ENCODE results near the gene NOL4. TPM values are rescaled to one million over a fixed set of nuclear protein-coding genes. Genes with fewer than 3 reads are reported as not detected.

Gene NOL4
- total RNA-seq, 1 donor from 2014 or later, result not detected

DNA sequence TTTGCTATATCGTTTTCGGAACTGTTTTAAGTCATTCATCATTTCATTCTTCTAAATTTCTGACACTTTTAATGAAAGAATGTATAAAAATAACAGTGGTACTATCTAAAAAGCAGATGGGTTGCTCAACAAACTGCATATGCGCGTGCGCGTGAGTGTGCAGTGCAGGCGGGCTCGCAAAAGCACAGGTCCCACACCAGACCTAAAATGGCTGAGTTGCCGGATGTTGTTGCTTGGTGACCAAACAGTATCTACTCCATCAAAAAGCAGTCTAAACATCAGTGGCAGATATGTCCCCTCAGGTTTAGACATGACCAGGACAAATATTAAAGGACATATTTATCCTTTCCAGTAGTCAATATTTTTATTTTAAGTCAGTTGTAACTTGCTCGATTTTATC lies 5.1 kb downstream of the NOL4 start:
- no peak for DNase-seq (ENCODE audit: extremely low spot score in 2 of 2)
- Histone ChIP-seq H3K4me3 (no peak overlapping the region), H3K27me3 (peaks cover 5% of the 10 kb centered on the region), H3K4me1 (peaks cover 30% of the 10 kb centered on the region), H3K9me3 (no peaks in the 10 kb centered on the region), H3K27ac (no peak overlapping the region), H3K36me3 (no peaks in the 10 kb centered on the region)
- no peak for TF ChIP-seq POLR2A (IDR thresholded peaks at IDR 0.05)
- TF ChIP-seq, protein P1, sequence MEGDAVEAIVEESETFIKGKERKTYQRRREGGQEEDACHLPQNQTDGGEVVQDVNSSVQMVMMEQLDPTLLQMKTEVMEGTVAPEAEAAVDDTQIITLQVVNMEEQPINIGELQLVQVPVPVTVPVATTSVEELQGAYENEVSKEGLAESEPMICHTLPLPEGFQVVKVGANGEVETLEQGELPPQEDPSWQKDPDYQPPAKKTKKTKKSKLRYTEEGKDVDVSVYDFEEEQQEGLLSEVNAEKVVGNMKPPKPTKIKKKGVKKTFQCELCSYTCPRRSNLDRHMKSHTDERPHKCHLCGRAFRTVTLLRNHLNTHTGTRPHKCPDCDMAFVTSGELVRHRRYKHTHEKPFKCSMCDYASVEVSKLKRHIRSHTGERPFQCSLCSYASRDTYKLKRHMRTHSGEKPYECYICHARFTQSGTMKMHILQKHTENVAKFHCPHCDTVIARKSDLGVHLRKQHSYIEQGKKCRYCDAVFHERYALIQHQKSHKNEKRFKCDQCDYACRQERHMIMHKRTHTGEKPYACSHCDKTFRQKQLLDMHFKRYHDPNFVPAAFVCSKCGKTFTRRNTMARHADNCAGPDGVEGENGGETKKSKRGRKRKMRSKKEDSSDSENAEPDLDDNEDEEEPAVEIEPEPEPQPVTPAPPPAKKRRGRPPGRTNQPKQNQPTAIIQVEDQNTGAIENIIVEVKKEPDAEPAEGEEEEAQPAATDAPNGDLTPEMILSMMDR (IDR thresholded peaks at IDR 0.05), result no peak
- TF ChIP-seq POLR2AphosphoS5 (IDR thresholded peaks at IDR 0.05; ENCODE audit: insufficient read depth in 1 of 2, low read depth in 1 of 2), result no peak
- intact Hi-C loops (cut with DNase I), result no loop called here

- Histone ChIP-seq H3K36me3 (no peaks in the 10 kb centered on the region), H3K4me1 (no peaks in the 10 kb centered on the region), H3K27ac (no peak overlapping the region), H3K9me3 (no peaks in the 10 kb centered on the region), H3K4me3 (no peak overlapping the region), H3K27me3 (no peaks in the 10 kb centered on the region)
- TF ChIP-seq, protein P1 (IDR thresholded peaks at IDR 0.05), result no peak
- TF ChIP-seq POLR2AphosphoS5 (IDR thresholded peaks at IDR 0.05; ENCODE audit: insufficient read depth in 1 of 2, low read depth in 1 of 2) (no peak), POLR2A (IDR thresholded peaks at IDR 0.05) (no peak)
- no peak for DNase-seq (ENCODE audit: extremely low spot score in 2 of 2)
- intact Hi-C loops (cut with DNase I), result no loop called here
These were observed 12.2 kb downstream of the NOL4 start for GRCh38 chr18:34212511-34212910.

- intact Hi-C loops (cut with DNase I), result no loop called here
- TF ChIP-seq POLR2A (IDR thresholded peaks at IDR 0.05) (no peak), POLR2AphosphoS5 (IDR thresholded peaks at IDR 0.05; ENCODE audit: insufficient read depth in 1 of 2, low read depth in 1 of 2) (no peak)
- TF ChIP-seq, protein P1 (IDR thresholded peaks at IDR 0.05), result no peak
- Histone ChIP-seq H3K9me3 (no peaks in the 10 kb centered on the region), H3K27me3 (no peaks in the 10 kb centered on the region), H3K27ac (no peak overlapping the region), H3K4me1 (no peaks in the 10 kb centered on the region), H3K4me3 (no peak overlapping the region), H3K36me3 (no peaks in the 10 kb centered on the region)
- DNase-seq (ENCODE audit: extremely low spot score in 2 of 2), result no peak
These were observed 17.3 kb downstream of the NOL4 start for GRCh38 chr18:34207344-34207851.

GRCh38 chr18:34203866-34204265 lies 20.8 kb downstream of the NOL4 start:
- no peak overlapping the region for H3K4me3 ChIP-seq
- no peaks in the 10 kb centered on the region for H3K27me3 ChIP-seq
- H3K4me1 ChIP-seq, result no peaks in the 10 kb centered on the region
- intact Hi-C loops (cut with DNase I), result loop anchor here (2.0 kb wide), 1 partner anchor 59 kb away; no protein-coding TSS in a partner anchor
- DNase-seq (ENCODE audit: extremely low spot score in 2 of 2), result no peak
- H3K36me3 ChIP-seq, result no peaks in the 10 kb centered on the region
- H3K9me3 ChIP-seq, result no peaks in the 10 kb centered on the region
- no peak for TF ChIP-seq POLR2A (IDR thresholded peaks at IDR 0.05)
- TF ChIP-seq, protein P1 (IDR thresholded peaks at IDR 0.05), result no peak
- no peak for TF ChIP-seq POLR2AphosphoS5 (IDR thresholded peaks at IDR 0.05; ENCODE audit: insufficient read depth in 1 of 2, low read depth in 1 of 2)
- H3K27ac ChIP-seq, result no peak overlapping the region

DNA sequence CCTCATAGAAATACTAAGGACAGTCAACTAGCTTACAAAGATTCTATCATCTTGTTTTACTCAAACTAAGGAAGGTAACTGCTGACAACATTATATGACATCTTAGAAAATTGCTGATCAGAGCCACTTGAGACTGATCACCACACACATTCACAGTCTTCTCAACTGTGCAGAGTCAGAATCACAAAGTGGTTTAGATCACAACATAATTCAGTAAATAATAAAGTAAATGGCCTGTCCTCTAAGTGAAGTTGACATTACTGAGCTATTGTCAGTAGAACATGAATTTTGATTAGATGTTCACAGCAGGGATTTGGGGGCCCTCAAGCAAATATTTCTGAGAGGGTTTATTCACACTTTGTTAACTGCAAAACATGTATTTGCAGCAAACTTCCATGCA lies 28.5 kb downstream of the NOL4 start:
- Histone ChIP-seq H3K36me3 (no peaks in the 10 kb centered on the region), H3K27ac (no peak overlapping the region), H3K4me1 (no peaks in the 10 kb centered on the region), H3K9me3 (no peaks in the 10 kb centered on the region), H3K27me3 (no peaks in the 10 kb centered on the region), H3K4me3 (no peak overlapping the region)
- TF ChIP-seq, protein P1 (IDR thresholded peaks at IDR 0.05), result no peak
- no peak for TF ChIP-seq POLR2AphosphoS5 (IDR thresholded peaks at IDR 0.05; ENCODE audit: insufficient read depth in 1 of 2, low read depth in 1 of 2)
- no peak for TF ChIP-seq POLR2A (IDR thresholded peaks at IDR 0.05)
- intact Hi-C loops (cut with DNase I), result no loop called here
- no peak for DNase-seq (ENCODE audit: extremely low spot score in 2 of 2)

All from vagina (tissue), 2 donors.